AG09319 (cell line): ENCODE measurements around the gene SMCO4.

ENCODE experiments used
- DNase-seq: peaks from one replicate; pipeline ENCODE4 v3.0.0-alpha.2; 2010; ENCODE audit warnings: low read depth; ENCODE audit errors: extremely low read depth
- TF ChIP-seq, protein P1 (sequence below): IDR thresholded peaks from 2 replicates; pipeline ENCODE4 v1.5.1; 2011; ENCODE audit warnings: low read depth, mild to moderate bottlenecking, inconsistent platforms, low read length, moderate library complexity

The SMCO4 gene

DNA sequence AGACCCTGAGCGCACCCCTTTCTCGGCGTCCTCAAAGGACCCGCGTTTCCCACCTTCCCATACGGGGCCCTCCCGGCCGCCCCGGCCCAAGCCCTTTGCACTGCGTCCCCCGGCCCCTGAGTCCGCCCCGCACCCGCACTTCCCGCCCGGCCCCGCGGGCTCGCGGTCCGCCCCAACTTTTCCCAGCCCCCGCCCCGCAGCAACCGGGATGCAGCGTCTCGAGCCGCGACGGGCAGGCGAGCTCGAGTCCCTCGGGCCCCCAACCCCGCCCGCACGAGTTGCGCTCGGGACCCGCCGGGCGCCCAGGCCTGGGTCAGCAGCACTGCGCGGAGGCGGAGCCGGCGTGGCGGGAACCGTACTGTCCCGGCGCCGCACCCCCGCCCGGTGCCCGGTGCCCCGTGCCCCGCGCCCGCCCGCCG, 371 bp downstream of the SMCO4 start:
- no peak for DNase-seq

DNA sequence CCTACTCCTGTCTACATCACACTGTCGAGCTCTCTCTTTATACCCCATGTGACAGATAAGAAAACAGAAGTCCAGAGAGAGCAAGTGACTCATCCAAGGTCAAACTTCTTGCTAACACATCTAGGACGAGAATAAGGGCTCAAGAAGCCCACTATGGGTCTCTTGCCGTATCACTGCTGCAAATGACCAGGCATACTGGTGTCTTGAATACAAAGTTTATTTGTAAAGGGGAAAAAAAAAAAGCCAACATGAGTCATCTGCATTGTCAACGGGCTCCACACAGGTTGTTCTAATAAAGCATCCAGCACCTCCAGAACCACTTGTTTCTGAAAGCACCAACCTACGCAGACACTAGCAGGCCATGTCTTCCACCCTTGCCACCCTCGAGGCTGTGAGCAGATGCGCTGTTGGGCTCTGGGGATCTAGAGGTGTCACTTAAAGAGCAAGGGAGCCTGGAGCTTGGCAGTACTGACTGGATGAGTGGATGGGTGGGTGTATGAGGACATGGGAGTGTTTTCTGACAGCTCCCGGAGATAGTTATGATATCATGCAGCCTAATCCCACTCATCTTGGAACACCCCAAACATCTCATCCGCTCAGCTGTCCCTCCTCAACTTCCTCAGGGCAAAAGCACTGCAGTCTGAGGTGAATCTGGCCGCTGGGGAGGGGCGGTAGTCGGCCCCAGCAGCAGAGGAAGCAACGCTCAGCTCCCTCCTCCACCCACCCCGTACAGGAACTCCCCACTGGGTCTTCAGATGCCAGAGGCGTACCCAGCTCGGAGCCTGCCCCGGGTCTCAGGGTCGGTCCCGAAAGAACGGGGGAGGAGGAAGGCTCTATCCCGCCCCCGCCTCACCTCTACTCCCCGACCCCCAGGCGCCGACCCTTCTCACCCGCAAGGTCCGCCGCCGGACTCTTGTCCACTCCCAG, 1.0 kb downstream of the SMCO4 start:
- TF ChIP-seq, protein P1, sequence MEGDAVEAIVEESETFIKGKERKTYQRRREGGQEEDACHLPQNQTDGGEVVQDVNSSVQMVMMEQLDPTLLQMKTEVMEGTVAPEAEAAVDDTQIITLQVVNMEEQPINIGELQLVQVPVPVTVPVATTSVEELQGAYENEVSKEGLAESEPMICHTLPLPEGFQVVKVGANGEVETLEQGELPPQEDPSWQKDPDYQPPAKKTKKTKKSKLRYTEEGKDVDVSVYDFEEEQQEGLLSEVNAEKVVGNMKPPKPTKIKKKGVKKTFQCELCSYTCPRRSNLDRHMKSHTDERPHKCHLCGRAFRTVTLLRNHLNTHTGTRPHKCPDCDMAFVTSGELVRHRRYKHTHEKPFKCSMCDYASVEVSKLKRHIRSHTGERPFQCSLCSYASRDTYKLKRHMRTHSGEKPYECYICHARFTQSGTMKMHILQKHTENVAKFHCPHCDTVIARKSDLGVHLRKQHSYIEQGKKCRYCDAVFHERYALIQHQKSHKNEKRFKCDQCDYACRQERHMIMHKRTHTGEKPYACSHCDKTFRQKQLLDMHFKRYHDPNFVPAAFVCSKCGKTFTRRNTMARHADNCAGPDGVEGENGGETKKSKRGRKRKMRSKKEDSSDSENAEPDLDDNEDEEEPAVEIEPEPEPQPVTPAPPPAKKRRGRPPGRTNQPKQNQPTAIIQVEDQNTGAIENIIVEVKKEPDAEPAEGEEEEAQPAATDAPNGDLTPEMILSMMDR, result no peak
- no peak for DNase-seq

More for the DNA sequence above, 371 bp downstream of the SMCO4 start:
- TF ChIP-seq, protein P1, result no peak

DNA sequence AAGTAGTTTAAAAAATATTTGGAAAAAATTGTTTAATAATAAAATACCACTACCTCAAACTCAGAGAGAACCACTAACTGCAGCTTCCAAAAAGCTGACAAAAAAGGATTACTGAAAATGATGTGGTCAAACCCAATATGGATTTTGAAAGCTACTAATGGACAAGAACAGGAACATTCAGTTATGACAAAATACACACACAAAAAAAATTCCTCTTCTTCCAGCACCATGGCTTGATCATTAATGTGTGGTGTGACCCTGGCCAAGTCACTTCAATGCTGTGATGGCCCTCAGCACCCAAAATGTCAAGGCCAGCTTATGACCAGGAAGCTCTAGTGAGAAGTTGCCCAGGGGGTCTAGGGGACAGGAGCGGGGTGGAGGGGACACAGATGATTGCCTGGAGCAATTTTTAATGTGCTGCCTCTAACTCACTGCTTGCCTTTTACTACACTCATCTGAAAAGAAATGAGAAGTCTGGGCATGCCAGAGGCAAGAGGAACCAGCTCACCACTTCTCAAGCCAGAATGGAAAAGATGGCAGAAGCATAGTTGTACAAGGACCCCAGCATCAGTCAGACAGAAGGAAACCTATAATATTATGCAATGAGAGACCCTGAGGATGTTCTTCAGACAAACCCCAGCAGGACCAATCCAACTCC, 2.2 kb downstream of the SMCO4 start:
- TF ChIP-seq, protein P1, result no peak
- no peak for DNase-seq

DNA sequence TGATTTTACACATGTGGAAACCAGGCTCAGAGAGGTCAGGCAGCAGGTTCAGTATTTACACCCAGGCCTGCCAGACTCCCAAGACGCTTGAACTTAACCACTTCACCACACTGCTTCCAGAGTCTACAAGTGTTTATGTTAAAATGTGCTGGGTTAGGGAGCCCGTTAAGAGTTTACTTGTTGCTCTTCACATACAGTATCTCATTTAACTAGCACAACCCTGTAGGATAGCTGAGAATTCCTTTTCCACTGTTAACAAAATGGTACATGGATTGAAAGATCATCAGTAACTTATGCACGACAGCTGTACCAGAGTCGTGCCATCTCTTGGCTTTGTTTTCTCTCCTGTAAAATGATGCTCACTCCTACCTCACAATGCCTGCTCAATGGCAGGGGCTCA, 2.9 kb downstream of the SMCO4 start:
- no peak for DNase-seq
- TF ChIP-seq, protein P1, result no peak

DNA sequence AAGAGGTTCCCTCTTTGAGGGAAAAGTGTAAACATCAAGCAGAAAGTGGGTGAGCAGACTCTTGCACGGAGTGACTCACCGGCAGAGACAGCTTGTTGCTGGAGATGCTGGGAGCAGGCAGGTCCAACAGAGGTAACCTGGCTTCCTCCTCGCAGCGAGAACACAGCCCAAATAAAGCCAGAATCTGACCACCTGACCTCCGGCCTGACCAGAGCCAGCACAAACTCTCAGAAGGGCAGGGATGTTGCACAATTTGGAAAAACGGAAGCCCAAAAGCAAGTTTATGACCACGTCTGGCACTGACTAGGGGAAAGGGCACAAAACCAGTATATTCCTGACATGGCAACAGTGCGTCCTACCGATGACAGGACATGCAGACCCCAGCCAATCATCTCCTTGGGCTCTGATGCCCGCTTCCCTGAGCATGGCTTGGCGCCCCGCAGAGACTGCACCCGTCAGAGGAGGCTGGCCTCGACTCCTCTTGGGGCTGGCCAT, 5.4 kb downstream of the SMCO4 start:
- DNase-seq, result no peak
- TF ChIP-seq, protein P1, result no peak

DNA sequence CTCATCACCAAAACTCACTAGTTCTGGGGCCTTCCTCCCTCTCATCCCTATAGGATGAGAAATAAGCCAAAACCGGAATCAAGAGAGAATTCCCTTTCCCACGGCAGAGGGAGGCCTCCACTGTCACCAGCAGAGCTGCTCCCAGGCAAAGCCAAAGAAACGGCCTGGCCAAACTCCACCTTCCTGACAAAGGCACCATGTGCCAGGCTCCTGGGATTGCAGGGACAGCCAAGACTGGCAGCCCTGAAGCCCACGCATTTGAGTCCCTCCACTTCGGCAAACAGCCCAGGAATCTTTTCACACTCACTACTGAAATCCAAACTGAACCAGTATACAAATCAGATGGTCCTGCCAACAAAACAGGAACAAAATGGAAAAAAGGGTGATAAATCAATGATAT, 6.1 kb downstream of the SMCO4 start:
- TF ChIP-seq, protein P1, result no peak
- DNase-seq, result no peak
